RWPE2 (cell line): ENCODE data around the gene GOLGA6D.
"Not testable (repeated sequence)": the region's sequence is repeated elsewhere in the genome, so short reads cannot be mapped to it uniquely, and the experiment has no call there.

Experiments
- ATAC-seq: fragments of 200-7000 bp; cut with Tn5 transposase; 3 replicates; pipeline ENCODE4 v1.9.1; 2021; ENCODE audit warnings: low read depth
- DNase-seq: peaks from one replicate; pipeline ENCODE4 v3.0.0-alpha.2; 2020; ENCODE audit warnings: low spot score
- H3K27ac ChIP-seq: fragments of 450-650 bp; 2 replicates; pipeline ENCODE4 v1.5.1; 2017; ENCODE audit warnings: mild to moderate bottlenecking; ENCODE audit not compliant: poor library complexity, severe bottlenecking
- H3K27me3 ChIP-seq: fragments of 250-450 bp; sonication (Bioruptor Pico); 2 replicates; pipeline ENCODE4 v1.5.1; 2021; ENCODE audit warnings: mild to moderate bottlenecking, moderate library complexity; ENCODE audit not compliant: insufficient read depth, poor library complexity, severe bottlenecking
- H3K36me3 ChIP-seq: fragments of 250-450 bp; sonication (Bioruptor Pico); 2 replicates; pipeline ENCODE4 v1.5.1; 2020; ENCODE audit warnings: low read depth, mild to moderate bottlenecking, moderate library complexity
- H3K4me1 ChIP-seq: fragments of 250-450 bp; sonication (Bioruptor Pico); 2 replicates; pipeline ENCODE4 v1.5.1; 2021; ENCODE audit warnings: mild to moderate bottlenecking, moderate library complexity; ENCODE audit not compliant: insufficient read depth, poor library complexity, severe bottlenecking
- H3K4me3 ChIP-seq: fragments of 250-450 bp; sonication (Bioruptor Pico); 2 replicates; pipeline ENCODE4 v1.5.1; 2021; ENCODE audit warnings: mild to moderate bottlenecking, moderate library complexity; ENCODE audit not compliant: severe bottlenecking
- H3K9me3 ChIP-seq: fragments of 250-450 bp; sonication (Bioruptor Pico); 2 replicates; pipeline ENCODE4 v1.5.1; 2021; ENCODE audit warnings: mild to moderate bottlenecking, moderate library complexity; ENCODE audit not compliant: severe bottlenecking
- CTCF ChIP-seq: fragments of 450-650 bp; IDR thresholded peaks from one replicate; pipeline ENCODE4 v1.5.1; 2017; ENCODE audit warnings: mild to moderate bottlenecking, moderate library complexity; ENCODE audit not compliant: poor library complexity, severe bottlenecking

GOLGA6D gene

GRCh38 chr15:75249726-75250125, 32.9 kb upstream of the GOLGA6D start:
- H3K9me3 ChIP-seq, result no peaks in the 10 kb centered on the region
- H3K4me3 ChIP-seq, result no peak overlapping the region
- ATAC-seq (no peak), DNase-seq (no peak)
- TF ChIP-seq CTCF, result no peak
- H3K4me1 ChIP-seq, result no peaks in the 10 kb centered on the region
- no peak overlapping the region for H3K27ac ChIP-seq
- H3K27me3 ChIP-seq, result peaks cover 18% of the 10 kb centered on the region
- no peaks in the 10 kb centered on the region for H3K36me3 ChIP-seq

GRCh38 chr15:75251343-75251742, 31.3 kb upstream of the GOLGA6D start:
- H3K27ac ChIP-seq, H3K4me3 ChIP-seq, ATAC-seq: not testable (repeated sequence)

GRCh38 chr15:75252285-75252684, 30.4 kb upstream of the GOLGA6D start:
- peaks cover 18% of the 10 kb centered on the region for H3K27me3 ChIP-seq
- not testable (repeated sequence) for H3K4me3 ChIP-seq, H3K27ac ChIP-seq, H3K36me3 ChIP-seq, H3K9me3 ChIP-seq, DNase-seq, H3K4me1 ChIP-seq, ATAC-seq
- TF ChIP-seq CTCF, result peak; percentile 44

More at GRCh38 chr15:75251343-75251742, 31.3 kb upstream of the GOLGA6D start:
- H3K36me3 ChIP-seq, DNase-seq, H3K4me1 ChIP-seq, H3K9me3 ChIP-seq: not testable (repeated sequence)
- peaks cover 18% of the 10 kb centered on the region for H3K27me3 ChIP-seq

GRCh38 chr15:75258034-75258433, 24.6 kb upstream of the GOLGA6D start, which contains the start of gene GOLGA6C:
TSS of gene GOLGA6C (plus strand) at chr15:75258334. CDS start at chr15:75258599, 265 bp downstream.
- not testable (repeated sequence) for DNase-seq, H3K27me3 ChIP-seq, H3K27ac ChIP-seq, H3K36me3 ChIP-seq, H3K4me1 ChIP-seq, ATAC-seq, H3K9me3 ChIP-seq, H3K4me3 ChIP-seq

GRCh38 chr15:75258620-75259343, 23.9 kb upstream of the GOLGA6D start:
- H3K27me3 ChIP-seq, ATAC-seq, H3K27ac ChIP-seq, H3K4me1 ChIP-seq, H3K4me3 ChIP-seq, H3K9me3 ChIP-seq, H3K36me3 ChIP-seq: not testable (repeated sequence)
- DNase-seq, result peak; percentile 31

- peak; percentile 70; the same call in 1 of the 3 replicates for ATAC-seq
Observed at GRCh38 chr15:75259873-75260272, 22.8 kb upstream of the GOLGA6D start.

GRCh38 chr15:75273751-75274359, 8.8 kb upstream of the GOLGA6D start:
- DNase-seq, H3K36me3 ChIP-seq, H3K4me3 ChIP-seq, H3K4me1 ChIP-seq, H3K9me3 ChIP-seq, H3K27ac ChIP-seq, H3K27me3 ChIP-seq: not testable (repeated sequence)
- peak; percentile 45; the same call in 1 of the 3 replicates for ATAC-seq

More at GRCh38 chr15:75259873-75260272, 22.8 kb upstream of the GOLGA6D start:
- H3K9me3 ChIP-seq, H3K36me3 ChIP-seq, H3K27me3 ChIP-seq, H3K4me1 ChIP-seq, H3K4me3 ChIP-seq, H3K27ac ChIP-seq, DNase-seq: not testable (repeated sequence)
